NB4 (cell line): ENCODE measurements around the gene KIRREL3.

Experiments
- DNase-seq: peaks from one replicate; pipeline ENCODE4 v3.0.0; 2010; ENCODE audit warnings: low read depth
- H3K4me3 ChIP-seq: one replicate; pipeline ENCODE4 v1.5.1; 2011; ENCODE audit warnings: mild to moderate bottlenecking, low read depth, low read length, moderate library complexity
- CTCF ChIP-seq: IDR thresholded peaks from one replicate; pipeline ENCODE4 v1.5.1; 2012; ENCODE audit warnings: low read depth, low read length
- MAX ChIP-seq: IDR thresholded peaks from 2 replicates; pipeline ENCODE4 v1.6.1; 2011; ENCODE audit warnings: low read depth, low read length
- MYC ChIP-seq: IDR thresholded peaks from 2 replicates; pipeline ENCODE4 v1.6.1; 2011; ENCODE audit warnings: low read depth, low read length
- POLR2A ChIP-seq: IDR thresholded peaks from 2 replicates; pipeline ENCODE4 v1.6.1; 2011; ENCODE audit warnings: mild to moderate bottlenecking; ENCODE audit not compliant: insufficient read length; ENCODE audit errors: extremely low read depth

KIRREL3 gene

GRCh38 chr11:126525702-126526101 lies 474.9 kb downstream of the KIRREL3 start:
- DNase-seq: no peak
- no peak overlapping the region for H3K4me3 ChIP-seq
- no peak for TF ChIP-seq CTCF
- TF ChIP-seq MYC: no peak
- TF ChIP-seq POLR2A: no peak
- TF ChIP-seq MAX: no peak

- TF ChIP-seq CTCF: no peak
- TF ChIP-seq POLR2A: no peak
- TF ChIP-seq MAX: no peak
- no peak for TF ChIP-seq MYC
- H3K4me3 ChIP-seq: no peak overlapping the region
- no peak for DNase-seq
Measured at GRCh38 chr11:126525216-126525615, 475.4 kb downstream of the KIRREL3 start.

- no peak for DNase-seq
- TF ChIP-seq CTCF (no peak), MYC (no peak), MAX (no peak), POLR2A (no peak)
- no peak overlapping the region for H3K4me3 ChIP-seq
Measured at GRCh38 chr11:126523441-126524205, 476.9 kb downstream of the KIRREL3 start.

- no peak for TF ChIP-seq POLR2A
- TF ChIP-seq MYC: no peak
- no peak for TF ChIP-seq MAX
- no peak for TF ChIP-seq CTCF
- no peak overlapping the region for H3K4me3 ChIP-seq
- DNase-seq: no peak
Measured at GRCh38 chr11:126522606-126523005, 478.0 kb downstream of the KIRREL3 start.

GRCh38 chr11:126522152-126522551 lies 478.4 kb downstream of the KIRREL3 start:
- TF ChIP-seq MYC (no peak), CTCF (no peak), POLR2A (no peak), MAX (no peak)
- no peak for DNase-seq
- no peak overlapping the region for H3K4me3 ChIP-seq
